Lower leg skin (tissue), 3 donors: Measurements from ENCODE around the gene EZR.

ENCODE experiments used
- CTCF ChIP-seq, 3 donors: fragments of 450-650 bp; IDR thresholded peaks; one replicate each; pipeline ENCODE4 v1.5.1; 2016; ENCODE audit warnings: antibody characterized with exemption in 3 of 3, mild to moderate bottlenecking in 3 of 3, moderate library complexity in 2 of 3
- POLR2A ChIP-seq, 2 donors: fragments of 450-650 bp; IDR thresholded peaks; one replicate each; pipeline ENCODE4 v1.6.1; 2016 to 2017; ENCODE audit warnings: antibody characterized with exemption in 2 of 2, mild to moderate bottlenecking in 1 of 2, moderate library complexity in 1 of 2

- TF ChIP-seq CTCF (IDR thresholded peaks at IDR 0.05): no peak
- no peak for TF ChIP-seq POLR2A (IDR thresholded peaks at IDR 0.05)
Observed at GRCh38 chr6:158815379-158815724, 3.8 kb downstream of the EZR start.
